Type B pancreatic cell (in vitro differentiated cells): ENCODE data around the gene TRMT2A. TPM values are rescaled to one million over a fixed set of nuclear protein-coding genes. Genes with fewer than 3 reads are reported as not detected.
"Not testable (repeated sequence)": the region's sequence is repeated elsewhere in the genome, so short reads cannot be mapped to it uniquely, and the experiment has no call there.

Experiments
- DNase-seq: peaks from one replicate; pipeline ENCODE4 v3.0.0; 2021; ENCODE audit warnings: mixed read lengths; ENCODE audit not compliant: unreplicated experiment; ENCODE audit errors: extremely low spot score
- H3K27ac Mint-ChIP-seq: 2 replicates; pipeline ENCODE4 v1.8.0; 2021; ENCODE audit warnings: mild to moderate bottlenecking, mixed read lengths
- H3K27me3 Mint-ChIP-seq: 2 replicates; pipeline ENCODE4 v1.8.0; 2021; ENCODE audit warnings: mixed read lengths
- H3K36me3 Mint-ChIP-seq: 2 replicates; pipeline ENCODE4 v1.8.0; 2021; ENCODE audit warnings: mixed read lengths
- H3K4me1 Mint-ChIP-seq: one replicate; pipeline ENCODE4 v1.8.0; 2021; ENCODE audit warnings: mixed read lengths; ENCODE audit not compliant: unreplicated experiment
- H3K4me3 Mint-ChIP-seq: 2 replicates; pipeline ENCODE4 v1.8.0; 2021; ENCODE audit warnings: mild to moderate bottlenecking, mixed read lengths
- H3K9me3 Mint-ChIP-seq: 2 replicates; pipeline ENCODE4 v1.8.0; 2021; ENCODE audit warnings: mixed read lengths
- total RNA-seq: library from RNA; stranded (reverse); gene quantifications from 2 replicates; pipeline ENCODE4 v1.2.1, GENCODE V29; 2021; ENCODE audit warnings: low replicate concordance
- TF ChIP-seq, protein P1 (sequence below): fragments of 200-600 bp; sonication (generic); conservative IDR thresholded peaks from 2 replicates; pipeline ENCODE4 v1.5.0; 2021; ENCODE audit warnings: antibody characterized with exemption, mild to moderate bottlenecking

The TRMT2A gene
- total RNA-seq, 1 donor from 2014 or later = 64.8 TPM

DNA sequence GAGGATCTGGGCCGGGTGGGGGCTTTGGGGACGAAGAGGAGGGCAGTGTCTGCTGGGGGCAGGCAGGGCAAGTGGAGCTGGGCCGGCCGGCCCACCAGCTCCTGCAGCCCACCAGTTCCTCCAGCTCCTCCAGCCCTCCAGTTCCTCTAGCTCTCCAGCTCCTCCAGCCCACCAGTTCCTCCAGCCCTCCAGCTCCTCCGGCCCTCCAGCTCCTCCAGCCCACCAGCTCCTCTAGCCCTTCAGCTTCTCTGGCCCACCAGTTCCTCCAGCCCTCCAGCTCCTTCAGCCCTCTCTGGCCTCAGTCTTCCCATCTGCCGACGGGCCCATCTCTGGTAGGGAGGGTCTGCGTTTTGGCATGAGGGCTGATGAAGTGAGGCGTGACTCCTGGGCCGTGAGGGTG is 43.0 kb upstream of the TRMT2A start:
- Mint-ChIP-seq H3K4me3 (no peak overlapping the region), H3K9me3 (no peaks in the 10 kb centered on the region), H3K27me3 (no peaks in the 10 kb centered on the region), H3K27ac (no peak overlapping the region), H3K4me1 (no peaks in the 10 kb centered on the region), H3K36me3 (no peaks in the 10 kb centered on the region)
- TF ChIP-seq, protein P1, sequence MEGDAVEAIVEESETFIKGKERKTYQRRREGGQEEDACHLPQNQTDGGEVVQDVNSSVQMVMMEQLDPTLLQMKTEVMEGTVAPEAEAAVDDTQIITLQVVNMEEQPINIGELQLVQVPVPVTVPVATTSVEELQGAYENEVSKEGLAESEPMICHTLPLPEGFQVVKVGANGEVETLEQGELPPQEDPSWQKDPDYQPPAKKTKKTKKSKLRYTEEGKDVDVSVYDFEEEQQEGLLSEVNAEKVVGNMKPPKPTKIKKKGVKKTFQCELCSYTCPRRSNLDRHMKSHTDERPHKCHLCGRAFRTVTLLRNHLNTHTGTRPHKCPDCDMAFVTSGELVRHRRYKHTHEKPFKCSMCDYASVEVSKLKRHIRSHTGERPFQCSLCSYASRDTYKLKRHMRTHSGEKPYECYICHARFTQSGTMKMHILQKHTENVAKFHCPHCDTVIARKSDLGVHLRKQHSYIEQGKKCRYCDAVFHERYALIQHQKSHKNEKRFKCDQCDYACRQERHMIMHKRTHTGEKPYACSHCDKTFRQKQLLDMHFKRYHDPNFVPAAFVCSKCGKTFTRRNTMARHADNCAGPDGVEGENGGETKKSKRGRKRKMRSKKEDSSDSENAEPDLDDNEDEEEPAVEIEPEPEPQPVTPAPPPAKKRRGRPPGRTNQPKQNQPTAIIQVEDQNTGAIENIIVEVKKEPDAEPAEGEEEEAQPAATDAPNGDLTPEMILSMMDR = no peak
- no peak for DNase-seq

DNA sequence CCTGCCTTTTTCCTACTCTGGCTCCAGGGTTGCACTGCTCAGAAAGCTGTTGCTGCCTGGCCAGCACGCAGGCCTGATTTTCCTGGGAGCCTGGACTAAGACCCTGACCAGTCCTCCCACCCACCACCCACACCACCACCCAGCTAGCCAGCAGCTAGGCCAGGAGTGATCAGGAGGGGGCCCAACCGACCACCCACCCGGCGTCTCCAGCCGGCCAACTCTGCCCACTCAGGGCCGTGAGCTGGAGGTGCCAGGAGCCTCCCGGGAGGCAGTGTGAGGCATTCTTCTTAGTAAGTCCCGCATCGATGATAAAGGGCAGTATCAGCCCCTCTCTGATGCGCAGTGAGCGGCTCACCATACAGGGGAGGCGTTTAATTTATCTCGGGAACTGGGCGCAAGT is 42.5 kb upstream of the TRMT2A start:
- H3K9me3 Mint-ChIP-seq, DNase-seq, H3K4me3 Mint-ChIP-seq, H3K27ac Mint-ChIP-seq, H3K36me3 Mint-ChIP-seq, H3K27me3 Mint-ChIP-seq, H3K4me1 Mint-ChIP-seq: not testable (repeated sequence)

DNA sequence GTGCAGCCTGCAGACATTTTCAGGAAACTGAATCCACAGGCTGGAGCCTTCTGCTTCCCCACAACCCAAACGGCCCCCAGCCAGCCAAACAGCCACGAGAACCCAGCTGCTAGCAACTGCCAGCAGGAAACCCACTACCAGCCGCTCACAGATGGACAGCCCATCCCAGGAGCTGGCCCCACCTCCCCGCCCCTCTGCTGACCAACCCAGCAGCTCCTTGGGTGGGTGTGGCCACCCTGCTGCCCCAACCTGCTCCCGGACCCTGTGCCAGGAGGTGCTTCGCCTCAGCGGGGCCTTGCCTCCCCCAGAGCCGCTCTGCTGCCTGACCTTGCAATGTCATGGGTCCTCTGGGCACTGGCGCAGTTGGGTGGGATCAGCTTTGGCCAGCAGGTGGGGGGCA is 42.0 kb upstream of the TRMT2A start:
- DNase-seq = no peak
- Mint-ChIP-seq H3K4me3 (no peak overlapping the region), H3K27ac (no peak overlapping the region), H3K36me3 (no peaks in the 10 kb centered on the region), H3K4me1 (peaks cover 1% of the 10 kb centered on the region), H3K9me3 (no peaks in the 10 kb centered on the region), H3K27me3 (no peaks in the 10 kb centered on the region)
- TF ChIP-seq, protein P1 = no peak

DNA sequence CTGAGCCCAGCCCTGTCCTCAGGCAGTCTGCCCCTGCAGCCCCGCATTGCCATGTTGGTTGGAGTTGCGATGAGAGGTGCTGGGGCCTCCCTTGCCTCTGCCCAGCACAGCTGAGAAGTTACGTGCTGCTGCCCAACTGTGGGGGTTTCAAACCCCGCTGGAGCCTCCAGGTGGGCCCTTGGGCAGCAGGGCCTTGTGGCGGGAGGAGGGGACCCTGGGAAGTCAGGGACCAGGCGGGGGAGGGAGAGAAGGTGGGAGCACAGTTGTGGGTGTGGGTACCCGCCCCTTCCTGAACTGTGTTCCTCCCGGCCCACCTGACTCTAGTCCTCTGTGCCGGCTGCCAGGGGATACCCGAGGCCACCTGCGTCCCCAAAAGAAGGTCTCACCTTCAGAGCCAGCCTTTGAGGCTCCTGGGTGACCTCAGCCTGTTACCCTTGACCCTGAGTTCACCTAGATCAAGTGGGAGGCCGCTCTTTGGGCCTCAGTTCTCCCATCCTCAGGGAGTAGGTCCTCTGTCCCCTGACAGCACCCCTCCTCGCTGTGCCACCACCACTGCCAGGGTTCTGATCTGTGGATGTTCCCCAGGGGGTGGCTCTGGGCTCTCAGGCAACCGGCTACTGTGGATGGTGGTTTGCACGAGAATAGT is 41.5 kb upstream of the TRMT2A start:
- H3K4me1 Mint-ChIP-seq = peaks cover 7% of the 10 kb centered on the region
- TF ChIP-seq, protein P1 = no peak
- no peaks in the 10 kb centered on the region for H3K9me3 Mint-ChIP-seq
- H3K27ac Mint-ChIP-seq = no peak overlapping the region
- H3K4me3 Mint-ChIP-seq = no peak overlapping the region
- no peaks in the 10 kb centered on the region for H3K27me3 Mint-ChIP-seq
- H3K36me3 Mint-ChIP-seq = no peaks in the 10 kb centered on the region
- DNase-seq = no peak

- H3K4me3 Mint-ChIP-seq = no peak overlapping the region
- H3K27me3 Mint-ChIP-seq = no peaks in the 10 kb centered on the region
- H3K27ac Mint-ChIP-seq = no peak overlapping the region
- TF ChIP-seq, protein P1 = no peak
- peaks cover 8% of the 10 kb centered on the region for H3K4me1 Mint-ChIP-seq
- no peaks in the 10 kb centered on the region for H3K9me3 Mint-ChIP-seq
- DNase-seq = no peak
- no peaks in the 10 kb centered on the region for H3K36me3 Mint-ChIP-seq
Observed at GRCh38 chr22:20157430-20158183, 40.6 kb upstream of the TRMT2A start.
